DOHH2 (cell line): ENCODE measurements around the gene SAMD4A.
A peak's percentile ranks its signal among the peaks of the same experiment; 100 is the strongest.

Experiments
- H3F3A ChIP-seq: fragments of 200-600 bp; sonication (generic), shearing (Covaris generic); 2 replicates; pipeline ENCODE4 v1.6.0; 2016; ENCODE audit warnings: antibody characterized with exemption, mild to moderate bottlenecking; ENCODE audit not compliant: control insufficient read depth, insufficient read depth
- H3K27ac ChIP-seq: fragments of 200-600 bp; sonication (generic); 2 replicates; pipeline ENCODE4 v1.5.1; 2014; ENCODE audit warnings: low read depth, mild to moderate bottlenecking, low read length, moderate library complexity
- H3K27me3 ChIP-seq: fragments of 200-600 bp; sonication (generic); 2 replicates; pipeline ENCODE4 v1.6.1; 2014; ENCODE audit warnings: mild to moderate bottlenecking, low read length, mixed read lengths; ENCODE audit not compliant: control insufficient read depth
- H3K36me3 ChIP-seq: fragments of 200-600 bp; sonication (generic); 2 replicates; pipeline ENCODE4 v1.6.1; 2014; ENCODE audit warnings: mild to moderate bottlenecking, low read length, moderate library complexity, mixed read lengths; ENCODE audit not compliant: control insufficient read depth
- H3K4me1 ChIP-seq: fragments of 200-600 bp; sonication (generic); 2 replicates; pipeline ENCODE4 v1.6.1; 2014; ENCODE audit warnings: mild to moderate bottlenecking, low read length, mixed read lengths; ENCODE audit not compliant: control insufficient read depth
- H3K4me2 ChIP-seq: fragments of 200-600 bp; sonication (generic); 2 replicates; pipeline ENCODE4 v1.6.0; 2014; ENCODE audit warnings: mild to moderate bottlenecking, low read length, moderate library complexity
- H3K4me3 ChIP-seq: fragments of 200-600 bp; sonication (generic); 2 replicates; pipeline ENCODE4 v1.5.1; 2014; ENCODE audit warnings: mild to moderate bottlenecking, low read length, mixed read lengths
- H3K79me2 ChIP-seq: fragments of 200-600 bp; sonication (generic); 2 replicates; pipeline ENCODE4 v1.6.1; 2014; ENCODE audit warnings: mild to moderate bottlenecking, low read length, mixed read lengths; ENCODE audit not compliant: control insufficient read depth
- H3K9me2 ChIP-seq: fragments of 200-600 bp; sonication (generic); replicated peaks from 2 replicates; pipeline ENCODE4 v1.6.1; 2014; ENCODE audit warnings: mild to moderate bottlenecking, low read length, mixed read lengths; ENCODE audit not compliant: control insufficient read depth
- H3K9me3 ChIP-seq: fragments of 200-600 bp; sonication (generic); 2 replicates; pipeline ENCODE4 v1.6.1; 2014; ENCODE audit warnings: antibody characterized with exemption, low read length, mixed read lengths; ENCODE audit not compliant: control insufficient read depth, insufficient read depth
- H4K20me1 ChIP-seq: fragments of 200-600 bp; sonication (generic); 2 replicates; pipeline ENCODE4 v1.6.0; 2014; ENCODE audit warnings: low read depth, mild to moderate bottlenecking, antibody characterized with exemption, low read length, moderate library complexity; ENCODE audit not compliant: control insufficient read depth, insufficient read depth
- CTCF ChIP-seq: fragments of 200-600 bp; sonication (generic); IDR thresholded peaks from one replicate; pipeline ENCODE4 v1.5.1; 2014; ENCODE audit warnings: antibody characterized with exemption, mild to moderate bottlenecking, low read depth, low read length; ENCODE audit not compliant: poor library complexity, severe bottlenecking
- EZH2phosphoT487 ChIP-seq: fragments of 200-600 bp; sonication (generic); IDR thresholded peaks from 2 replicates; pipeline ENCODE4 v1.6.1; 2017; ENCODE audit warnings: borderline replicate concordance, mild to moderate bottlenecking, antibody characterized with exemption, low read length, moderate library complexity, mixed read lengths

Gene SAMD4A

GRCh38 chr14:54782751-54783659 lies 216.1 kb downstream of the SAMD4A start:
- H3K4me2 ChIP-seq = no peak overlapping the region
- no peaks in the 10 kb centered on the region for H4K20me1 ChIP-seq
- H3K79me2 ChIP-seq = no peaks in the 10 kb centered on the region
- no peak overlapping the region for H3K4me3 ChIP-seq
- H3K4me1 ChIP-seq = peaks cover 48% of the 10 kb centered on the region
- no peaks in the 10 kb centered on the region for H3F3A ChIP-seq
- TF ChIP-seq EZH2phosphoT487 (no peak), CTCF (peak; percentile 50)
- H3K9me3 ChIP-seq = no peaks in the 10 kb centered on the region
- no peaks in the 10 kb centered on the region for H3K9me2 ChIP-seq
- no peaks in the 10 kb centered on the region for H3K36me3 ChIP-seq
- no peak overlapping the region for H3K27ac ChIP-seq
- no peaks in the 10 kb centered on the region for H3K27me3 ChIP-seq

GRCh38 chr14:54783660-54784015 lies 216.7 kb downstream of the SAMD4A start:
- Histone ChIP-seq H3K4me3 (no peak overlapping the region), H3K36me3 (no peaks in the 10 kb centered on the region), H3K9me2 (no peaks in the 10 kb centered on the region), H3K4me2 (no peak overlapping the region), H3F3A (no peaks in the 10 kb centered on the region), H4K20me1 (no peaks in the 10 kb centered on the region), H3K4me1 (peaks cover 48% of the 10 kb centered on the region), H3K27ac (no peak overlapping the region), H3K79me2 (no peaks in the 10 kb centered on the region), H3K27me3 (no peaks in the 10 kb centered on the region), H3K9me3 (no peaks in the 10 kb centered on the region)
- TF ChIP-seq CTCF = no peak
- TF ChIP-seq EZH2phosphoT487 = no peak

GRCh38 chr14:54784060-54784459 lies 217.1 kb downstream of the SAMD4A start:
- H3K4me3 ChIP-seq = no peak overlapping the region
- H3K36me3 ChIP-seq = no peaks in the 10 kb centered on the region
- no peak overlapping the region for H3K4me2 ChIP-seq
- no peak overlapping the region for H3K27ac ChIP-seq
- H3K4me1 ChIP-seq = peaks cover 48% of the 10 kb centered on the region
- H3F3A ChIP-seq = no peaks in the 10 kb centered on the region
- TF ChIP-seq CTCF = no peak
- no peak for TF ChIP-seq EZH2phosphoT487
- no peaks in the 10 kb centered on the region for H3K79me2 ChIP-seq
- H3K9me2 ChIP-seq = no peaks in the 10 kb centered on the region
- H3K9me3 ChIP-seq = no peaks in the 10 kb centered on the region
- no peaks in the 10 kb centered on the region for H3K27me3 ChIP-seq
- no peaks in the 10 kb centered on the region for H4K20me1 ChIP-seq
